ENCODE results near the gene ATPAF2. TPM values are rescaled to one million over a fixed set of nuclear protein-coding genes. Genes with fewer than 3 reads are reported as not detected.

ATPAF2 gene
- total RNA-seq, 2 donors from 2014 or later = 31.4 to 50.8 TPM

DNA sequence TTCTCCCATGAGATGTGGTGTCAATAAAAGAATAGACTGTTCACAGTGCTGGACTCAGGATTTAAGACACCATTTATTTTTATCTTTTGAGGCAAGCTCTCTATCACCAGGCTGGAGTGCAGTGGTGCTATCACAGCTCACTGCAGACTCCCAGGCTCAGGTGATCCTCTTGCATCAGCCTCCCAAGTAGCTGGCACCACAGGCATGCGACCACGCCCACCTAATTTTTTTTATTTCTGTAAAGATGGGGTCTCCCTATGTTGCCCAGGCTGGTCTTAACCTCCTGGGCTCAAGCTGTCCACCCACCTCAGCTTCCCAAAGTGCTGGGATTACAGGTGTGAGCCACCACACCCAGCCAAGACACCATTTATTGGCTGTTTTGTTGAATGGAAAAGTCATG is 30.1 kb upstream of the ATPAF2 start:
- H3K36me3 ChIP-seq (ENCODE audit: control insufficient read depth, insufficient read depth, low read length) = peaks cover 38% of the 10 kb centered on the region
- Mint-ChIP-seq H3K36me3 (ENCODE audit: low read depth) (peaks cover 19% of the 10 kb centered on the region), H3K27ac (no peak overlapping the region), H3K4me3 (no peak overlapping the region), H3K9me3 (no peaks in the 10 kb centered on the region), H3K4me1 (peaks cover 6% of the 10 kb centered on the region), H3K27me3 (ENCODE audit: insufficient read depth) (no peaks in the 10 kb centered on the region)
- H3K4me3 ChIP-seq (ENCODE audit: low read length) = no peak overlapping the region
- DNase-seq = no peak
- TF ChIP-seq, protein P1, sequence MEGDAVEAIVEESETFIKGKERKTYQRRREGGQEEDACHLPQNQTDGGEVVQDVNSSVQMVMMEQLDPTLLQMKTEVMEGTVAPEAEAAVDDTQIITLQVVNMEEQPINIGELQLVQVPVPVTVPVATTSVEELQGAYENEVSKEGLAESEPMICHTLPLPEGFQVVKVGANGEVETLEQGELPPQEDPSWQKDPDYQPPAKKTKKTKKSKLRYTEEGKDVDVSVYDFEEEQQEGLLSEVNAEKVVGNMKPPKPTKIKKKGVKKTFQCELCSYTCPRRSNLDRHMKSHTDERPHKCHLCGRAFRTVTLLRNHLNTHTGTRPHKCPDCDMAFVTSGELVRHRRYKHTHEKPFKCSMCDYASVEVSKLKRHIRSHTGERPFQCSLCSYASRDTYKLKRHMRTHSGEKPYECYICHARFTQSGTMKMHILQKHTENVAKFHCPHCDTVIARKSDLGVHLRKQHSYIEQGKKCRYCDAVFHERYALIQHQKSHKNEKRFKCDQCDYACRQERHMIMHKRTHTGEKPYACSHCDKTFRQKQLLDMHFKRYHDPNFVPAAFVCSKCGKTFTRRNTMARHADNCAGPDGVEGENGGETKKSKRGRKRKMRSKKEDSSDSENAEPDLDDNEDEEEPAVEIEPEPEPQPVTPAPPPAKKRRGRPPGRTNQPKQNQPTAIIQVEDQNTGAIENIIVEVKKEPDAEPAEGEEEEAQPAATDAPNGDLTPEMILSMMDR (conservative IDR thresholded peaks at IDR 0.05) = no peak
- H3K9me3 ChIP-seq (ENCODE audit: control insufficient read depth, low read length) = no peaks in the 10 kb centered on the region
- H3K27me3 ChIP-seq (ENCODE audit: control insufficient read depth, insufficient read depth, low read length, poor library complexity, severe bottlenecking) = no peaks in the 10 kb centered on the region
- H3K27ac ChIP-seq (ENCODE audit: low read depth, low read length) = no peak overlapping the region
- H3K4me1 ChIP-seq (ENCODE audit: control insufficient read depth, insufficient read depth, low read length) = no peaks in the 10 kb centered on the region
- WGBS, 2 experiments (ENCODE audit: insufficient coverage in 1 of 2, insufficient read length in 1 of 2) = 96% methylated on average over 2 of the region's 2 CpGs; no CpG with 5 or more reads in 1 of the 2 experiments
- H3K9ac ChIP-seq (ENCODE audit: extremely low read depth, low read length, poor library complexity, severe bottlenecking) = no peak overlapping the region

DNA sequence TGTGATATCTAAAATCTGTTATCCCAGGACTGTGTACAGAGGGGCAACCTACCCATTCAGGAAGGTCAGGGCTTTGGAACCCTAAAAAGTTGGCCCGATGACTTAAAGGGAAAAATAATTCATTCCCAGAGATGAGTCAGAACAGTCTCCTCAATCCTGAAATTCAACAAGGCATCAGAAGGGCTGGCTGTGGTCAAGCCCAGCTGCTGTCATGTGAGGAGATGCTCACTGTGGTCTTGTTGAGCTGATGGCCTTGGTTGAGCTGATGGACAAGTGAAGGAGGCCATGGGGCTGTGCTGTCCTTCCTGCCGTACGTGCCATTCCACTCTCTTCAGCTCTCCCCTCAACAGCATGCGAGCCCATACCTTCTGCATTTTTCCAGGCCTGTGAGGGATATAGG is 27.9 kb upstream of the ATPAF2 start:
- H3K36me3 Mint-ChIP-seq (ENCODE audit: low read depth) = peaks cover 34% of the 10 kb centered on the region
- H3K27me3 Mint-ChIP-seq (ENCODE audit: insufficient read depth) = no peaks in the 10 kb centered on the region
- Histone ChIP-seq H3K36me3 (ENCODE audit: control insufficient read depth, insufficient read depth, low read length) (peaks cover 51% of the 10 kb centered on the region), H3K4me1 (ENCODE audit: control insufficient read depth, insufficient read depth, low read length) (no peaks in the 10 kb centered on the region), H3K9me3 (ENCODE audit: control insufficient read depth, low read length) (no peaks in the 10 kb centered on the region), H3K27me3 (ENCODE audit: control insufficient read depth, insufficient read depth, low read length, poor library complexity, severe bottlenecking) (no peaks in the 10 kb centered on the region), H3K27ac (ENCODE audit: low read depth, low read length) (no peak overlapping the region), H3K9ac (ENCODE audit: extremely low read depth, low read length, poor library complexity, severe bottlenecking) (no peak overlapping the region), H3K4me3 (ENCODE audit: low read length) (no peak overlapping the region)
- 94 to 100% methylated on average over 2 to 4 of the region's 4 CpGs for WGBS, 2 experiments (ENCODE audit: insufficient coverage in 1 of 2, insufficient read length in 1 of 2)
- no peak overlapping the region for H3K27ac Mint-ChIP-seq
- DNase-seq = no peak
- H3K4me3 Mint-ChIP-seq = no peak overlapping the region
- H3K4me1 Mint-ChIP-seq = peaks cover 6% of the 10 kb centered on the region
- TF ChIP-seq, protein P1 (conservative IDR thresholded peaks at IDR 0.05) = no peak
- H3K9me3 Mint-ChIP-seq = no peaks in the 10 kb centered on the region

DNA sequence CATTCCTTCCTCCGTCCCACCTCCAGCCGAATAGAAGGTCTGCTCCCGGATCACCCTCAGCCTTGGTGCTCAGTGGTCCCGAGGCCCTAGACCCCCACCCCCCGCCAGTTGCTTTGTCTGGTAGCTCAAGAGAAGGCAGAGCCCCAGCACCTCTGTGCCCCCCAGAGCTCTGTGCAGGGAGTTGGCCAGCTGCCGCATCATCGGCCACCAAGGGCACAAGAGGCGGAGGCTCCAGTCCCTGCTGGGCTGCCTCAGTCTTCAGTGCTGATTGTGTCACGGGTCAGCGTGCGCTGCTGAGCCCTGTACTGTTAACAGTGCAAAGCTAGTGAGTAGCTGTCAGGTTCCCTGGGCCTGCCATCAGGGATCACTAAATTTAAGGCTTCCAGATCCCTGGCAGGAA is 26.6 kb upstream of the ATPAF2 start:
- Histone ChIP-seq H3K9ac (ENCODE audit: extremely low read depth, low read length, poor library complexity, severe bottlenecking) (no peak overlapping the region), H3K36me3 (ENCODE audit: control insufficient read depth, insufficient read depth, low read length) (peaks cover 61% of the 10 kb centered on the region), H3K4me1 (ENCODE audit: control insufficient read depth, insufficient read depth, low read length) (no peaks in the 10 kb centered on the region), H3K27ac (ENCODE audit: low read depth, low read length) (no peak overlapping the region), H3K27me3 (ENCODE audit: control insufficient read depth, insufficient read depth, low read length, poor library complexity, severe bottlenecking) (no peaks in the 10 kb centered on the region), H3K4me3 (ENCODE audit: low read length) (no peak overlapping the region), H3K9me3 (ENCODE audit: control insufficient read depth, low read length) (no peaks in the 10 kb centered on the region)
- no peaks in the 10 kb centered on the region for H3K27me3 Mint-ChIP-seq (ENCODE audit: insufficient read depth)
- TF ChIP-seq, protein P1 (conservative IDR thresholded peaks at IDR 0.05) = no peak
- WGBS, 2 experiments (ENCODE audit: insufficient coverage in 1 of 2, insufficient read length in 1 of 2) = 96 to 98% methylated on average over 8 to 11 of the region's 11 CpGs
- peak overlapping the region; percentile 53 for H3K27ac Mint-ChIP-seq
- H3K36me3 Mint-ChIP-seq (ENCODE audit: low read depth) = peaks cover 41% of the 10 kb centered on the region
- H3K4me3 Mint-ChIP-seq = no peak overlapping the region
- H3K9me3 Mint-ChIP-seq = no peaks in the 10 kb centered on the region
- no peaks in the 10 kb centered on the region for H3K4me1 Mint-ChIP-seq
- no peak for DNase-seq
